Testis (tissue), 2 donors: ENCODE results near the gene TUBB.

Experiments
- POLR2A ChIP-seq: fragments of 450-650 bp; IDR thresholded peaks from one replicate; pipeline ENCODE4 v1.6.1; 2017; ENCODE audit warnings: antibody characterized with exemption, mild to moderate bottlenecking, moderate library complexity
- TF ChIP-seq, protein P1 (sequence below), 3 experiments: fragments of 450-650 bp in 2 of 3; fragments of 200-600 bp in 1 of 3; sonication (generic) in 1 of 3; IDR thresholded peaks; one replicate each; pipeline ENCODE4 v1.5.1; 2016 to 2019; ENCODE audit warnings: antibody characterized with exemption in 3 of 3, mild to moderate bottlenecking in 2 of 3, moderate library complexity in 1 of 3

DNA sequence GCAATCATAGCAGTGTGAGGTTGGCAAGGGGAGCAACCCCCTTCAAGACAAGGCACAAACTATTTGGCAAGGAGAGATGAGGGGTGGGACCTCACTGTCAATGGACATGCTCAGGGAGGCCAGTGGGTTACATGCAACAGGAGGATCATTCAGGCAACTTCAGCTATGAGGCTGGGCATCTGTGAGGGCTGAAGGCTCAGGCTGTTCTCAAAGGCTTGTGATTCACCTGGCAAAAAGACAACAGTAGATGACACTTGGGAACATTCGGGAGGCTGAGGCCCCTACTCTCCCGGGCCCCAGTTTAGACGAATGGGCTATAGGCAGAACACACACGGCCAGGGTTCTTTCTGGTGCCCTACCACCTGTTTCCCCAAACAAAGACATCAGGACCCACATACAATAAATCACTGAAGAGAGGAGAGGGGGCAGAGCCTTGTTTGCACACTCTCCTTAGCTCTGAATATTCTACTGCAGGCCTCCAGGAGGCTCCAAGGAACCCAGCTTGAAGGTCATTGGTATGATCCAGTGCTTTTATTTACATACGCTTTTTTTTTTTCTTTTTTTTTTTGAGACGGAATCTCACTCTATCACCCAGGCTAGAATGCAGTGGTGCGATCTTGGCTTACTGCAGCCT lies 7.9 kb downstream of the TUBB start:
- TF ChIP-seq, protein P1, sequence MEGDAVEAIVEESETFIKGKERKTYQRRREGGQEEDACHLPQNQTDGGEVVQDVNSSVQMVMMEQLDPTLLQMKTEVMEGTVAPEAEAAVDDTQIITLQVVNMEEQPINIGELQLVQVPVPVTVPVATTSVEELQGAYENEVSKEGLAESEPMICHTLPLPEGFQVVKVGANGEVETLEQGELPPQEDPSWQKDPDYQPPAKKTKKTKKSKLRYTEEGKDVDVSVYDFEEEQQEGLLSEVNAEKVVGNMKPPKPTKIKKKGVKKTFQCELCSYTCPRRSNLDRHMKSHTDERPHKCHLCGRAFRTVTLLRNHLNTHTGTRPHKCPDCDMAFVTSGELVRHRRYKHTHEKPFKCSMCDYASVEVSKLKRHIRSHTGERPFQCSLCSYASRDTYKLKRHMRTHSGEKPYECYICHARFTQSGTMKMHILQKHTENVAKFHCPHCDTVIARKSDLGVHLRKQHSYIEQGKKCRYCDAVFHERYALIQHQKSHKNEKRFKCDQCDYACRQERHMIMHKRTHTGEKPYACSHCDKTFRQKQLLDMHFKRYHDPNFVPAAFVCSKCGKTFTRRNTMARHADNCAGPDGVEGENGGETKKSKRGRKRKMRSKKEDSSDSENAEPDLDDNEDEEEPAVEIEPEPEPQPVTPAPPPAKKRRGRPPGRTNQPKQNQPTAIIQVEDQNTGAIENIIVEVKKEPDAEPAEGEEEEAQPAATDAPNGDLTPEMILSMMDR (IDR thresholded peaks at IDR 0.05) = no peak
- TF ChIP-seq POLR2A = no peak
